GM13976 (cell line): ENCODE data around the gene CD164L2.

ENCODE experiments used
- DNase-seq: peaks from one replicate; pipeline ENCODE4 v3.0.0; 2012; ENCODE audit warnings: low spot score
- CTCF ChIP-seq: IDR thresholded peaks from 2 replicates; pipeline ENCODE4 v1.5.1; 2012; ENCODE audit warnings: borderline replicate concordance, mild to moderate bottlenecking; ENCODE audit not compliant: insufficient read depth; ENCODE audit errors: extremely low read depth, missing control alignments, control extremely low read depth
- in situ Hi-C: fragments of 300-500 bp; cut with MboI; formaldehyde crosslinking; loops from one replicate; pipeline ENCODE4 v1.12.0; 2022; ENCODE audit warnings: low sequenced_read_pairs, mixed read lengths, inconsistent platforms; ENCODE audit not compliant: unreplicated experiment

CD164L2 gene

DNA sequence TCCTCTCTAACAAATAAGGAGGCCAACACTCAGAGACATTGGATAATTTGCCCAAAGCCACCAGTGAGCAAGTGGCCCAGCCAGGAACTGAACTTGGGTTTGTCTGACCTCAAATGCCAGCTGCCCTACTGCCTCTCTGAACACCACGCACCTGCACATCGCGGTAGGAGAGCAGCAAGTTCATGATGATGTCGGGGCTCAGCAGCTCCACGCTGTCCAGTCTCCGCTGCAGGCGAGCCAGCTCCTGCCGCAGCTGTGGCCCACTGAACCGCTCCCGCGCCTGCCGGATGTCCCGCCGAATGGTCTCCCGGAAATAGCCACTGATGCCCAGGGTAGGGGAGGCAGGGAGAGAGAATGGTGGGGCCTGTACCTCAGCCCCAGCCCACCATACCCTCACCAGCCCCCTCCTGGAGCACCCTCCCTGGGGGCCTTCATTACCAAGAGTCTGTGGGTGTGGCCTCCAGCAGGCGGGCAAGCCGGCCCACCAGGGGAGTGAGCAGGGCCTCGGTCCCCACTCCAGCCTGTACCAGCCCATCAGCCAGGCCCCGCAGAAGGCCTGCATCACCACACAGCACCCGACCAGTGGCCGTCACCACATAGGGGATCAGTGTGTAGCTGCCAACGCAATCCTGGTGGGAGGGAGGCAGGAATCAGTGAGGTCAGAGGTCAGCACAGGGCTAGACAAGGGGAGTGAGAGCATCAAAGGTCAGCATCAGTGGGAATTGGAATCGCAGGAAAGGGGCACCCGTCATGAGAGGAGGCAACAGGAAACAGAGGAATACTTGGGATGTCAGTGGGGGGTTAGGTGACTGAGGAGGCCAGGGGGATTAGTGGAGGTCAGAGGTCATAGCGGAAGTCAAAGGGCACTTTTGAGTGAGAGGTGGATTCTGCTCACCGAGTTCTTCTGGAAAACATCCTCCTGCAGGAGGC lies 19.1 kb downstream of the CD164L2 start:
- TF ChIP-seq CTCF: no peak
- no peak for DNase-seq
- in situ Hi-C loops: no loop called here

DNA sequence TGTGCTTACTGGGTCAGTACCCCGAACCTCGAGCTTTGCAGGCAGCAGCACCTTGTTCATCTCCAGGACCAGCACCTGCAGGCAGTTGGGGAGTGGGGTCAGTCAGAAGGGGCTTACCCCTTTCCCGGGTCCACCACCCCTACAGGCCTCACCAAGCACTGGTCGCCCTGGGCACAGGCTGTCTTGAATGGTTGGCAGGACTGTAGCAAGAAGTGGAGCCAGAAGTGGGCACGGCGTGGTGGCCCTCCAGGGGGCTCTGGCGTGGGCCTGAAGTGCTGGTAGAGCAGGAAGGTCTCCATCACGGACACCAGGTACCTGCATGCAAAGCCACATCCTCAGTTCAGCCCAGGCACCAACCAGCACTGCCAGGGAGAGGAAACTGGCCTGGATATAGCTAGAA lies 21.6 kb downstream of the CD164L2 start:
- DNase-seq: no peak
- TF ChIP-seq CTCF: no peak
- in situ Hi-C loops: no loop called here

GRCh38 chr1:27361044-27361402 lies 22.1 kb downstream of the CD164L2 start:
- in situ Hi-C loops: no loop called here
- no peak for DNase-seq
- TF ChIP-seq CTCF: no peak

DNA sequence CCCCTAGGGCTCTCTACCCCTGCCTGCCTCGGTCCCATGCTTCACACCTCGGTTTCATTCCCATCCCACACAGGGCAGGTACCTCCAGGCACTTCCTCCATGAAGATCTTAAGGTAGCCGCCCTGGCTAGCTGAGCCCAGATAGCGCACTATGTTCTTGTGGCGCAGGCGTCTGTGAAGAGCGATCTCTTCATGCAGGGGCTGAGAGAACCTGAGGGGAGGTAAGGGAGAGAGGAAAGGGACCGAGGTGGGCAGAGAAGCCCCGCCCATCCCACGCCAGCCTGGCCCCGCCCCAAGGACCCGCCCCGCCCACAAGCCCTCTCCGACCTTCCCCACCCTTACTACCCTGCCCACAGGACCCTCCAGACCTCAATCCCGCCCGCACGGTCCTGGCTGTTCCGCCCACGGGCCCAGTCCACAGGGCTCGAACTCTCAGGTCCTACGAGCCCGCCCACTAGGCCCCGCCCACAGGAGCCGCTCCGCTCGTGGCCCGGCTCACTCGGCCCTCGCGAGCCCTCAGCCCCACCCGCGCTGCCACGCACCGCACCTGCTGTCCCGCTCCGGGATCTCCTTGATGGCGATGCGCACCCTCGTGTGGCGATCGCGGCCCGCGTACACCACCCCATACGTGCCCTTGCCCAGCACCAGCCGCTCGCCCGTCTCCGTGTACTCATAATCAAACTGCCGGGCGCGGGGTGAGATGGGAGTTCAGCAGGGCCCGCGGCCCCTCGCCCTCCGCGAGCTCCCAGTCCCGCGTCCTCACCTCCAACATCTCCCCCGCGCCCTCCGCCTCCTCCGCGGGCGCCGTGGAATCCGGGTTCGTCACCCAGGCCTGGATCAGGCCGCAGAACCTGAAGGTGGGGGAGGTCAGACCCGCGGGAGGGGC lies 22.7 kb downstream of the CD164L2 start:
- no peak for TF ChIP-seq CTCF
- in situ Hi-C loops: no loop called here
- peak; percentile 75 for DNase-seq

DNA sequence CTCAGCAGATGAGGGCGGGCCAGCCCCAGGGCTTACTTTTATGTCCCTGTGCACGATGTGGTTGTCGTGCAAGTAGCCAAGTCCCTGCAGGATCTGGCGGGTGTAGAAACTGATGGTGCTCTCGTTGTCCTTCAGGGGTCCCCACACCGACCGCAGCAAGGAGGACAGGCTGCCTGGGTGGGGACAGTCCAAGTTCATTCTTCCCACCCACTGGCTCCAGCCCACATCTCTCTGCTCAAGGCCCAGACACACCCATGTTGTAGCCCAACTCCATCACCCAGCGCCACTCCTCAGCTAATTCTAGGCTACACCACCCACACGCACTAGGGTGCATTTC lies 23.3 kb downstream of the CD164L2 start:
- TF ChIP-seq CTCF: no peak
- DNase-seq: no peak
- in situ Hi-C loops: no loop called here

DNA sequence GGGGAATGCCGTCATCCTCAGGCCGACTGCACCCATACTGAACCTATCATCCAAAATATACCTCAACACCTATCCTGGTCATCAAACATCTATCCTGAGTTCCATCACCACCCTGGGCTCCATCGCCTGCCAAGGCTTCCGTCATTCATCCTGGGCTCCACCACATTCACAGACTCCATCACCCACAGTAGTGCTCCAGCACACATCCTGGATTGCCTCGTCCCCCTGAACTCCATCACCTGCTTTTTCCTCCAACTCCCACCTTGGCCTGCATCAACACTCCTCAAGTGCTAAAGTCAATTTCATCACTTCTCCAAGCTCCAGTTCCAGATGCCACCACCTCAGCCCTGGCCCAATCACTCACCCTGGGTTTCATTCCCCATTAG lies 24.2 kb downstream of the CD164L2 start:
- DNase-seq: no peak
- no peak for TF ChIP-seq CTCF
- in situ Hi-C loops: no loop called here
